K562 (cell line): ENCODE results near the gene ZNF629. TPM values are rescaled to one million over a fixed set of nuclear protein-coding genes. Genes with fewer than 3 reads are reported as not detected.

Experiments
- HSF4 ChIP-seq: fragments of 250-450 bp; sonication (Bioruptor Pico); IDR thresholded peaks from 2 replicates; pipeline ENCODE4 v2.1.2; 2022; ENCODE audit warnings: mild to moderate bottlenecking, moderate library complexity, borderline replicate concordance
- IFI16 ChIP-seq: fragments of 250-450 bp; sonication (Bioruptor Pico); IDR thresholded peaks from 2 replicates; pipeline ENCODE4 v2.1.2; 2022; ENCODE audit warnings: mild to moderate bottlenecking, inconsistent platforms
- MCM2 ChIP-seq: fragments of 450-650 bp; IDR thresholded peaks from 2 replicates; pipeline ENCODE4 v1.6.1; 2017; ENCODE audit warnings: low read depth, mild to moderate bottlenecking
- MYNN ChIP-seq, 2 experiments: sonication (generic); formaldehyde crosslinking in 1 of 2; IDR thresholded peaks; 2 replicates each; pipeline versions ENCODE4 v1.5.0 to v1.6.1; 2016 to 2020; ENCODE audit warnings: antibody characterized with exemption in 1 of 2, missing genetic modification reagents in 1 of 2
- RFX1 ChIP-seq: fragments of 450-650 bp; IDR thresholded peaks from 2 replicates; pipeline ENCODE4 v1.6.1; 2016; ENCODE audit warnings: mild to moderate bottlenecking, moderate library complexity
- SAFB ChIP-seq: fragments of 200-400 bp; formaldehyde crosslinking; IDR thresholded peaks from 2 replicates; pipeline ENCODE4 v1.6.1; 2017; ENCODE audit warnings: low read depth, low read length, borderline replicate concordance
- SMARCB1 ChIP-seq: IDR thresholded peaks from 2 replicates; pipeline ENCODE4 v1.6.1; 2011; ENCODE audit warnings: improper control_type of control experiment, low read depth; ENCODE audit not compliant: insufficient read length
- SRSF9 ChIP-seq: fragments of 200-400 bp; formaldehyde crosslinking; IDR thresholded peaks from 2 replicates; pipeline ENCODE4 v1.6.1; 2017; ENCODE audit warnings: low read depth, low read length, borderline replicate concordance
- TCF7 ChIP-seq: sonication (generic); IDR thresholded peaks from 2 replicates; pipeline ENCODE4 v1.6.1; 2016; ENCODE audit warnings: antibody characterized with exemption, borderline replicate concordance
- ZBED1 ChIP-seq: IDR thresholded peaks from 2 replicates; pipeline ENCODE4 v1.6.1; 2014
- ZNF274 ChIP-seq: IDR thresholded peaks from 2 replicates; pipeline ENCODE4 v1.6.1; 2011; ENCODE audit warnings: low read depth, mild to moderate bottlenecking, low read length, moderate library complexity, borderline replicate concordance
- ZNF778 ChIP-seq: fragments of 450-650 bp; formaldehyde crosslinking; IDR thresholded peaks from 2 replicates; pipeline ENCODE4 v1.4.0; 2020; ENCODE audit warnings: mild to moderate bottlenecking, moderate library complexity
- polyA plus RNA-seq, 8 experiments: library from polyadenylated mRNA; depleted of rRNA in 4 of 8; stranded (reverse) in 5 of 8; unstranded in 3 of 8; fragments of >200 nt; fragmentation: Nextera tagmentation in 2 of 8; fragmentation: Illumina TruSeq in 1 of 8; extraction: Ambion mirVana in 2 of 8; extraction: Trizol in 1 of 8; gene quantifications; 2 replicates each; pipeline versions ENCODE4 v1.2.1 to v1.2.3, GENCODE V29; 2011 to 2014; ENCODE audit warnings: inconsistent platforms in 1 of 8, missing spikeins in 1 of 8
- total RNA-seq, 7 experiments: library from RNA; depleted of rRNA in 6 of 7; stranded (reverse); fragments of >200 nt in 6 of 7; fragmentation: Illumina TruSeq in 2 of 7; extraction: Trizol in 2 of 7; gene quantifications; 2 replicates each; pipeline versions ENCODE4 v1.2.1 to v1.2.3, GENCODE V29; 2011 to 2021; ENCODE audit warnings: low replicate concordance in 1 of 7
- TF ChIP-seq, protein P1 (sequence below), 2 experiments: fragments of 450-650 bp; IDR thresholded peaks; 2 replicates each; pipeline ENCODE4 v1.6.1; 2016; ENCODE audit warnings: mild to moderate bottlenecking in 2 of 2, borderline replicate concordance in 1 of 2, low read depth in 1 of 2, moderate library complexity in 1 of 2
- TF ChIP-seq, protein P2 (sequence below): fragments of 250-450 bp; sonication (Bioruptor Pico); IDR thresholded peaks from 2 replicates; pipeline ENCODE4 v1.5.0; 2021

Gene ZNF629
- total and polyA plus RNA-seq, 9 of the 15 experiments (the other 6 are each of a cell fraction or from before 2014, with no cell fraction given), result 0.44 to 18.8 (median 7.4) TPM

DNA sequence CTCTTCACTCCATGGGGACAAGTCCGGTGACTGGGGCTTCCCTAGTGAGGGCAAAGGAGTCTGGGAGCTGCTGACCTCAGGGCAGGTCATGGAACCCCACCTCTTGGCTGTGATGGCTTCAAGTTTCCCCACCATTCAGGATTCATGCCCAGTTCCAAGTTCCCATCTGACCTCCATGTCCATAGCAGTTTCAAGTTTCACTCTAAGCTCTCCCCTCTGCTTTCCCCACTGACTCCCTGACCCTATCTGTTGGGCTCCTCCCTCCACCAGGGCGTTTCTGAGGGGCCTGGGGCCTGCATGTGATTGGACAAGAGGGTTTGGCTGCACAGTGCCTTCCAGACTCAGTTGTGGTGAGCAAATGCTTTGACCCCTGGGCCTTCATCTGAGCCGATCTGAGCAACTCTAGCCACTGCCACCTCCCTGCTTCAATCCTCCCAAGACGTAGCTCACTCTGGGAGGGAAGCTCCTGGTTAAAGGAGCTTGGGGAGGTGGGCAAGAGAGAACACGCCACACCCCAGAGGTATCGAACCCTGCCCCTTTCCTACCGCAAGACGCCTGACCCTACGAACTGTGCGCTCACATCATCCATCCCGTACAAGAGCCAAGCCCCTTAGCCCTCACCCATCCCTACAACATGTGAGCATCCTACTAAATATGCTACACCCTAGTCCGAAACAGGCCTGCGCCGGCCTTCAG lies 8.3 kb downstream of the ZNF629 start (continued):
- TF ChIP-seq, protein P1, sequence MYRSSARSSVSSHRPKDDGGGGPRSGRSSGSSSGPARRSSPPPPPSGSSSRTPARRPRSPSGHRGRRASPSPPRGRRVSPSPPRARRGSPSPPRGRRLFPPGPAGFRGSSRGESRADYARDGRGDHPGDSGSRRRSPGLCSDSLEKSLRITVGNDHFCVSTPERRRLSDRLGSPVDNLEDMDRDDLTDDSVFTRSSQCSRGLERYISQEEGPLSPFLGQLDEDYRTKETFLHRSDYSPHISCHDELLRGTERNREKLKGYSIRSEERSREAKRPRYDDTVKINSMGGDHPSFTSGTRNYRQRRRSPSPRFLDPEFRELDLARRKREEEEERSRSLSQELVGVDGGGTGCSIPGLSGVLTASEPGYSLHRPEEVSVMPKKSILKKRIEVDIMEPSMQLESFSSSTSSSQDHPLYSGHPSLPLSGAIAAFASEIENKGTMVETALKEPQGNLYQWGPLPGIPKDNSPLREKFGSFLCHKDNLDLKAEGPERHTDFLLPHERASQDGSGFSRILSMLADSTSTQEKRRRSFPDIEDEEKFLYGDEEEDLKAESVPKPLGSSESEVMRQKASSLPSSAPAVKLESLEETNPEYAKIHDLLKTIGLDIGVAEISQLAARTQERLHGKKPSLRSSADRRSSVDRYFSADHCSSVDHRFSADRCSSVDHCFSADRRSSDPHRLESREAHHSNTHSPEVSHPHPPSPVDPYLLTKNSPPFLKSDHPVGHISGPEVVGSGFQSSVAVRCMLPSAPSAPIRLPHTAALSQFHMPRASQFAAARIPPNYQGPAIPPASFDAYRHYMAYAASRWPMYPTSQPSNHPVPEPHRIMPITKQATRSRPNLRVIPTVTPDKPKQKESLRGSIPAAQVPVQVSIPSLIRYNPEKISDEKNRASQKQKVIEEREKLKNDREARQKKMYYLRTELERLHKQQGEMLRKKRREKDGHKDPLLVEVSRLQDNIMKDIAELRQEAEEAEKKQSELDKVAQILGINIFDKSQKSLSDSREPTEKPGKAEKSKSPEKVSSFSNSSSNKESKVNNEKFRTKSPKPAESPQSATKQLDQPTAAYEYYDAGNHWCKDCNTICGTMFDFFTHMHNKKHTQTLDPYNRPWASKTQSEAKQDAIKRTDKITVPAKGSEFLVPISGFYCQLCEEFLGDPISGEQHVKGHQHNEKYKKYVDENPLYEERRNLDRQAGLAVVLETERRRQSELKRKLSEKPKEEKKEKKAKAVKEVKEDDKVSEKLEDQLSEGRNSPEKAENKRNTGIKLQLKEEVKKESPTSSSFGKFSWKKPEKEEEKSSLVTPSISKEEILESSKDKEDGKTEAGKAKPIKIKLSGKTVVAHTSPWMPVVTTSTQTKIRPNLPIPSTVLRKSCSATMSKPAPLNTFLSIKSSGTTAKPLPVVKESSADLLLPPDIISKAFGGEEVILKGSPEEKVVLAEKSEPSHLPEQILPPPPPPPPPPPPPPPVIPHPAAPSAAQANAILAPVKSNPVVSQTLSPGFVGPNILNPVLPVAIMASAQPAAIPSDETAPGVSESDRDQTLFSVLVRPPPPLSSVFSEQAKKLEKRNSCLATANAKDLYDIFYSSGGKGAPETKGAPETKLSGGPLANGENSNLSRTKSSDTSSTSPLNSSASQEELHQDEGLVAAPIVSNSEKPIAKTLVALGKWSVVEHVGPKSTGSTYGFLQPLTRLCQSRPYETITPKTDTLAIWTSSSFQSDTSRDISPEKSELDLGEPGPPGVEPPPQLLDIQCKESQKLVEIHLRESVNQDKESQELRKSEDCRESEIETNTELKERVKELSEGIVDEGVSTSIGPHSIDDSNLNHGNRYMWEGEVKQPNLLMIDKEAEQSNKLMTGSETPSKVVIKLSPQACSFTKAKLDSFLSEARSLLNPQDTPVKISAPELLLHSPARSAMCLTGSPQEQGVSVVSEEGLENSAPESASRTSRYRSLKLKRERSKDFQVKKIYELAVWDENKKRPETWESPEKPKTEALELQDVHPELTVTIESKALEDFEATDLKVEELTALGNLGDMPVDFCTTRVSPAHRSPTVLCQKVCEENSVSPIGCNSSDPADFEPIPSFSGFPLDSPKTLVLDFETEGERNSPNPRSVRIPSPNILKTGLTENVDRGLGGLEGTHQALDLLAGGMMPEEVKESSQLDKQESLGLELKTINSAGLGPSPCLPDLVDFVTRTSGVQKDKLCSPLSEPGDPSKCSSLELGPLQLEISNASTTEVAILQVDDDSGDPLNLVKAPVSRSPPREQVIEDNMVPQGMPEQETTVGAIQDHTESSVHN (IDR thresholded peaks at IDR 0.05; ENCODE audit: borderline replicate concordance in 1 of 2, low read depth in 1 of 2), result no peak
- TF ChIP-seq MYNN (IDR thresholded peaks at IDR 0.05) (peak; percentile 20; the same call in 1 of the 2 replicates), MYNN (CRISPR knock-in tag; IDR thresholded peaks at IDR 0.05) (no peak), ZBED1 (no peak), SRSF9 (no peak), IFI16 (CRISPR knock-in tag) (no peak), SMARCB1 (no peak), HSF4 (no peak), TCF7 (no peak), ZNF274 (no peak), SAFB (no peak), ZNF778 (no peak), MCM2 (no peak), RFX1 (no peak)
- TF ChIP-seq, protein P2, sequence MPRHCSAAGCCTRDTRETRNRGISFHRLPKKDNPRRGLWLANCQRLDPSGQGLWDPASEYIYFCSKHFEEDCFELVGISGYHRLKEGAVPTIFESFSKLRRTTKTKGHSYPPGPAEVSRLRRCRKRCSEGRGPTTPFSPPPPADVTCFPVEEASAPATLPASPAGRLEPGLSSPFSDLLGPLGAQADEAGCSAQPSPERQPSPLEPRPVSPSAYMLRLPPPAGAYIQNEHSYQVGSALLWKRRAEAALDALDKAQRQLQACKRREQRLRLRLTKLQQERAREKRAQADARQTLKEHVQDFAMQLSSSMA (CRISPR knock-in tag), result no peak
